BJ (cell line): ENCODE data around the gene CD247. TPM values are rescaled to one million over a fixed set of nuclear protein-coding genes. Genes with fewer than 3 reads are reported as not detected.

Experiments
- CTCF ChIA-PET: fragments of 350-600 bp; formaldehyde crosslinking; extraction: SDS; loops from one replicate; lab custom pipeline; 2021; ENCODE audit warnings: antibody characterized with exemption, inconsistent platforms; lab: Yijun Ruan, JAX
- POLR2A ChIA-PET: fragments of 300-600 bp; sonication (Branson Sonifier 250); formaldehyde crosslinking; extraction: SDS; loops from one replicate; lab custom pipeline; 2021; ENCODE audit warnings: antibody characterized with exemption; lab: Charles Lee
- DNase-seq: peaks from one replicate; pipeline ENCODE4 v3.0.0-alpha.2; 2011; ENCODE audit warnings: low read depth
- H3K27me3 ChIP-seq: 2 replicates; pipeline ENCODE4 v1.6.0; 2011; ENCODE audit warnings: low read length; ENCODE audit not compliant: control insufficient read depth, insufficient read depth
- H3K36me3 ChIP-seq: 2 replicates; pipeline ENCODE4 v1.5.1; 2011; ENCODE audit warnings: low read length; ENCODE audit not compliant: control insufficient read depth, insufficient read depth
- H3K4me3 ChIP-seq: 2 replicates; pipeline ENCODE4 v1.5.1; 2011; ENCODE audit warnings: low read depth, mild to moderate bottlenecking, control low read depth, low read length
- polyA plus RNA-seq: library from polyadenylated mRNA; depleted of rRNA; stranded (reverse); fragments of >200 nt; gene quantifications from 2 replicates; pipeline ENCODE4 v1.2.3, GENCODE V29; 2011
- TF ChIP-seq, protein P1 (sequence below): IDR thresholded peaks from 2 replicates; pipeline ENCODE4 v1.5.1; 2011; ENCODE audit warnings: low read depth, mild to moderate bottlenecking, control low read depth, inconsistent platforms, low read length, moderate library complexity; ENCODE audit not compliant: insufficient read depth

Gene CD247
- polyA plus RNA-seq, 1 experiment, result not detected

DNA sequence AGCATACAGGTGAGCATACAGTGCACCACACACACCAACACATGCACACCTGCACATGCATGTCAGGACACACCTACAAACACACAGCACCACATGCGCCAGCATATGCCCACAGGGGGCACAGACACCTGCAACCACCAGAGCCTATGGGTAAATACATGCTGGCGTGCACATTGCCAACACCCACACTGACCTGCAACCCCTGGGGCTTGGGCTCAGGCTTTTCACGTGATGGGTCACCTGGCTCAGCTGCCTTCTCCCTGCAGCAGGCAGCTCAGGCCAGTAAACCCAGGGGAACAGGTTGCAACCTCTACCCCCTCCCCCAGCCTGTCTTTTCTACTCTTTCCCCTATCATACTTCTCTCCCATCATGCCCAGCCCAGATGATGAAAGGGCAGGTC is 8.1 kb downstream of the CD247 start:
- DNase-seq, result no peak
- H3K36me3 ChIP-seq, result no peaks in the 10 kb centered on the region
- H3K4me3 ChIP-seq, result no peak overlapping the region
- peaks cover 3% of the 10 kb centered on the region; the same call in 1 of the 2 replicates for H3K27me3 ChIP-seq
- ChIA-PET CTCF (interaction anchor here (0.9 kb wide), 1 partner anchor 759 kb away, joined by 3 read pairs; no protein-coding TSS in a partner anchor), POLR2A (no interaction called here)
- TF ChIP-seq, protein P1, sequence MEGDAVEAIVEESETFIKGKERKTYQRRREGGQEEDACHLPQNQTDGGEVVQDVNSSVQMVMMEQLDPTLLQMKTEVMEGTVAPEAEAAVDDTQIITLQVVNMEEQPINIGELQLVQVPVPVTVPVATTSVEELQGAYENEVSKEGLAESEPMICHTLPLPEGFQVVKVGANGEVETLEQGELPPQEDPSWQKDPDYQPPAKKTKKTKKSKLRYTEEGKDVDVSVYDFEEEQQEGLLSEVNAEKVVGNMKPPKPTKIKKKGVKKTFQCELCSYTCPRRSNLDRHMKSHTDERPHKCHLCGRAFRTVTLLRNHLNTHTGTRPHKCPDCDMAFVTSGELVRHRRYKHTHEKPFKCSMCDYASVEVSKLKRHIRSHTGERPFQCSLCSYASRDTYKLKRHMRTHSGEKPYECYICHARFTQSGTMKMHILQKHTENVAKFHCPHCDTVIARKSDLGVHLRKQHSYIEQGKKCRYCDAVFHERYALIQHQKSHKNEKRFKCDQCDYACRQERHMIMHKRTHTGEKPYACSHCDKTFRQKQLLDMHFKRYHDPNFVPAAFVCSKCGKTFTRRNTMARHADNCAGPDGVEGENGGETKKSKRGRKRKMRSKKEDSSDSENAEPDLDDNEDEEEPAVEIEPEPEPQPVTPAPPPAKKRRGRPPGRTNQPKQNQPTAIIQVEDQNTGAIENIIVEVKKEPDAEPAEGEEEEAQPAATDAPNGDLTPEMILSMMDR, result no peak

DNA sequence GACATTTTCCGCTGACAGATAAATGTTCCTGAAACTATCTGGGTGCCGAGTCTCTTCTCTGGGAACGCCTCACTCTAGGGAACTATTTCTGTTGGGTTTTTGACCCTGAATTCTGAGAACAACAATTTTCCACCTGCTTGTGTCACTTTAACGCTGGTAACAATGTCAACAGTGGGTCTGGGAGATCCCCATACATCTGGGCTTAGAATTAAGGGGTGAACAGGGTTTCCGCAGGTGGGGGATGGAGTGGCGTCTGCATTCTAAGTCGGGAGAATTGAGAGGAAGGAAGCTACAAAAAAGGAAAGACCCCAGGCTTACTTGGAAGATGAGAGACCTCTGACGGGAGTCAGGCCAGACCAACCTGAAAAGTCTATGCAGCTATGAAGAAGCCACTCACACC is 8.7 kb downstream of the CD247 start:
- ChIA-PET CTCF (no interaction called here), POLR2A (no interaction called here)
- Histone ChIP-seq H3K4me3 (no peak overlapping the region), H3K36me3 (no peaks in the 10 kb centered on the region), H3K27me3 (peaks cover 3% of the 10 kb centered on the region; the same call in 1 of the 2 replicates)
- DNase-seq, result no peak
- TF ChIP-seq, protein P1, result no peak

DNA sequence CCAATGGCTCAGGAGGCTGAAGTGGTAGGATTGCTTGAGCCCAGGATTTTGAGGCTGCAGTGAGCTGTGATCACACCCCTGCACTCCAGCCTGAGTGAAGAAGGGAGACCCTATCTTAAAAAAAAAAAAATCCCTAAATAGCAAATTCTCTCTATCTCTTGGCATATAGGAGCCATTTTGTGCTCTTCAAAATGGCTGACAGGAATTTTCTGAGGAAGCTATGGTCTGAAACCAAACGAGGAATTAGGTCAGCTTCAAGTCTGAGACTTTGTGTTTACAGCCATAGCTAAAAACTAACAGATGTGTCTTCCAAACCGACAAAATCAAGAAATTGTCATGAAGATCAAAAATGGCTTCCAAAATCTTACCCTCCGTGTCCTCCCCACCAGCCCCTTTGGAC is 10.6 kb downstream of the CD247 start:
- Histone ChIP-seq H3K36me3 (no peaks in the 10 kb centered on the region), H3K4me3 (no peak overlapping the region), H3K27me3 (peaks cover 8% of the 10 kb centered on the region)
- ChIA-PET POLR2A (no interaction called here), CTCF (interaction anchor here (0.6 to 1.3 kb wide), 3 partner anchors 23 to 775 kb away, joined by 3 to 6 read pairs (median 3); no protein-coding TSS in a partner anchor)
- TF ChIP-seq, protein P1, result no peak
- DNase-seq, result no peak

DNA sequence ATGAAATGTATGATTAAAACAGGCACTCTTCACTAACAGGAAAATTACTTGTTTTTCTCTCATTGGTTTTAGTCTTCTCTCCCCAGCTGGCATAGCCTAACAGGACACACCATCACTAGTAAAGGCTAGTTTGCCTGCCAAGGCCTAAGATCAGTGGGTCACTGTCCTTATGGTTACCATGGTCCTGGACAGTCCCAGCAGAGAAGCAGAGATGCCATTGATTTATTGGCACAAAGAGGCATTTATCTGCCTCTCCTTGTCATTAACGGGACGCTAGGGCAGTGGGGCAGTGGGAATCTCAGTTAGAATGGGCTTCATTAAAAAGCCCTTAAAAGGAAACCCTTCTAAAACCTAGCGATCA is 13.9 kb downstream of the CD247 start:
- TF ChIP-seq, protein P1, result no peak
- H3K4me3 ChIP-seq, result no peak overlapping the region
- H3K27me3 ChIP-seq, result peaks cover 7% of the 10 kb centered on the region
- POLR2A ChIA-PET, result no interaction called here
- DNase-seq, result no peak
- H3K36me3 ChIP-seq, result no peaks in the 10 kb centered on the region
- CTCF ChIA-PET, result interaction anchor here (2.1 kb wide), 1 partner anchor 30 kb away, joined by 6 read pairs; no protein-coding TSS in a partner anchor

DNA sequence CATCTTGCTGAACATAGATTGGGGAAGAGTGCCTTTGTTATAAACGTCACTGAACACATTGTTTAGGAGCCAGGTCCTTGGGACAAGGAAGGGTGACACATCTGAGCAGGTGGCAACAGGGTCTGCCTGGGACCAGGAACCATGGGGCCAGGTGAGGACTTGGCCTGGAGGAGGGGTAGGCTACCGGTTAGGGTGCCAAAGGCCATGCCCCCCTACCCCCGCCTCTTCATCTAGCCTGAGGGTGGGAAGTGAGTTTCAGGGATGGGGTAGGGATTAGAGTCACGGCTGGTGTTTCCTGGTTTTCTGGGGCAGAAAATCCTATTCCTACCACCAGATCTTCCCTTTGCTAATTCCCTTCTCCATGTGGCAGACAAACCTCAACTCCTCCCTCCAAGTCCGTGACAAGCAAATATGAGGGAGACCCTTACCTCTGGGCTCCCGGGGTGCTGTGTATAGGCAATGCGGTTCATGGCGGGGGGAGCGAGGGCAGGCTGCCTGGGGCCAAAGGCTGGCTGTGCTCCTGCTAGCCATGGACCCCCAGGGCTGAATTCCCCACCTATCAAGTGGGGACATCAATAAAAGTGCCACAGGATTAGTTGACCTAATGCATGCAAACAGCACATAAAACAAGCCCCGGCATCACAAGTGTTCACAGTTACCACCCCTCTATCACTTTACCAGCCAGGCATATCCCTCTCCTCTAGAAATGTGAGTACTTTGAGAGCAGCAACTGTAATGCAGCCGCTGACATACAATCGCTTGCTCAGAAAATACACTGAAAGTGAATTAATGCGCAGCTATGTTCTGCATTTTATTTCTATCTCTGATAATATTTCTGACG is 14.5 kb downstream of the CD247 start:
- TF ChIP-seq, protein P1, result no peak
- Histone ChIP-seq H3K27me3 (peaks cover 7% of the 10 kb centered on the region), H3K36me3 (no peaks in the 10 kb centered on the region), H3K4me3 (no peak overlapping the region)
- DNase-seq, result no peak
- ChIA-PET POLR2A (no interaction called here), CTCF (interaction anchor here (2.1 kb wide), 1 partner anchor 30 kb away, joined by 6 read pairs; no protein-coding TSS in a partner anchor)
